ENCODE data around the gene CZIB.

DNA sequence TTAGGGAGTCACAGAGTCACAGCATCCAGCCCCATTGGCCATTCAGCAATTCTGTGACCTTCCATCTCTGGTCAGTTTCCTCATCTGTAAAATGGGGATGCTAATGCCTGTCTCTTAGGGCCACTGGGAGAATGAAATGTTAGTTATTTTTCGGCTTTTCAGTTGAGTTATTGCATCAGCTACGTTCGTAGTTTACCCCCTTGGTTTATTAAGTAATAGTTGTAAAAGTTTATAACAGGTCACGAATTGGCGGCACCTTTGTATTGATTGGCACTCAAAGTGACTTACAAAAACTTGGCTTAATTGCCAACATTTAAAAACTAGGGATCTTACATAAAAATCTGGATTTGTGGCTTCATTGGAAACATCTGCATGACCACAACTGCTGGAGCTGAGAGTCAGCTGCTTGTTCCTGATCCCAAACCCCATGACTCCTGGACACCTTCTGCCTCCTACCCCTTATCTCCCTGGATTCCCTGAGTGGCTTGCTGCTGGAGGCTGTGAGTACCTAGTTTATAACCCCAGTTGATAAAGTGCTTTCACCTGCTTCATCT, 54.9 kb downstream of the CZIB start:
- TF ChIP-seq EZH2phosphoT487 (IDR thresholded peaks at IDR 0.05; ENCODE audit: borderline replicate concordance, low read depth, low read length) = no peak
- TF ChIP-seq, protein P1, sequence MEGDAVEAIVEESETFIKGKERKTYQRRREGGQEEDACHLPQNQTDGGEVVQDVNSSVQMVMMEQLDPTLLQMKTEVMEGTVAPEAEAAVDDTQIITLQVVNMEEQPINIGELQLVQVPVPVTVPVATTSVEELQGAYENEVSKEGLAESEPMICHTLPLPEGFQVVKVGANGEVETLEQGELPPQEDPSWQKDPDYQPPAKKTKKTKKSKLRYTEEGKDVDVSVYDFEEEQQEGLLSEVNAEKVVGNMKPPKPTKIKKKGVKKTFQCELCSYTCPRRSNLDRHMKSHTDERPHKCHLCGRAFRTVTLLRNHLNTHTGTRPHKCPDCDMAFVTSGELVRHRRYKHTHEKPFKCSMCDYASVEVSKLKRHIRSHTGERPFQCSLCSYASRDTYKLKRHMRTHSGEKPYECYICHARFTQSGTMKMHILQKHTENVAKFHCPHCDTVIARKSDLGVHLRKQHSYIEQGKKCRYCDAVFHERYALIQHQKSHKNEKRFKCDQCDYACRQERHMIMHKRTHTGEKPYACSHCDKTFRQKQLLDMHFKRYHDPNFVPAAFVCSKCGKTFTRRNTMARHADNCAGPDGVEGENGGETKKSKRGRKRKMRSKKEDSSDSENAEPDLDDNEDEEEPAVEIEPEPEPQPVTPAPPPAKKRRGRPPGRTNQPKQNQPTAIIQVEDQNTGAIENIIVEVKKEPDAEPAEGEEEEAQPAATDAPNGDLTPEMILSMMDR (conservative IDR thresholded peaks at IDR 0.05; ENCODE audit: low read length) = no peak
